ENCODE measurements around the gene TBC1D16.

DNA sequence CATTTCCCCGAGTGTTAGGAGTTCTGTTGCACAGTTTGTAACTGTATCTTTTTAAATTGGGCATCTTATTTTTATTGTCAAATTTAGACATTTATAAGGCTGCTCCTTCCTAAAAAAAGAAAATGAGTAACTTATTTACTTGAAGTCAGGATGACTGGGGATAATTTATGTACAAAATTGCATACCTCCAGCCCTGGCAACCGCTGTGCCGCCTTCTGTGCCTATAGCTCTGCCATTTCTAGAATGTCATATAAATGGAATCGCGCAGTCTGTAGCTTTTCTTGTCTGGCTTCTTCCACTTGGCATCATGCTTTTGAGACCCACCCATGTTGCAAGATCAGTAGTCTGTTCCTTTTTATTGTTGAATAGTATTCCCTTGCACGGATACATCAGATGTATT is 36.7 kb upstream of the TBC1D16 start:
- TF ChIP-seq EZH2 (IDR thresholded peaks at IDR 0.05; ENCODE audit: insufficient read depth, poor library complexity, severe bottlenecking): no peak
- TF ChIP-seq EZH2phosphoT487 (IDR thresholded peaks at IDR 0.05; ENCODE audit: insufficient read depth, low read depth): no peak

Data from GM23248 (cell line).